GM10847 (cell line): ENCODE data around the gene TICAM2.

Source experiments
- POLR2A ChIP-seq: IDR thresholded peaks from 2 replicates; pipeline ENCODE4 v1.6.1; 2011; ENCODE audit not compliant: insufficient read length; ENCODE audit errors: extremely low read depth

The TICAM2 gene

DNA sequence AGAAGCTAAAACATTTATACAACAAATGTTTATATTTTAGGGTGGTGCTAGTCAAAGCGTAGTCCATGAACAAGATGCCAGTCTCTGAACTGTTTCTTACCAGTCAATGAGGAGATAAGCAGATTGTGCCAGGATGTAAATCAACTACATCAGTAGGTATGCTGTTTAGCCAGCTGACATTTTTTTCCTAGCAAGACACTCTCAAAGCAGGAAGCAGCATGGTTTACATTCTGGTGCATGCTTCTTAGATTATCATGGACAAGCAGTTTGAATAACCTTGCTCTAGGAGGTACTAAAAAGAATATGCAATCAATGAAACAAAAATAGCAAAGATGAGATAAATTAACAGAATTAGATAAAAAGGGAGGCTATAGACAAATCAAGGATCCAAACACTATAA is 17.0 kb downstream of the TICAM2 start:
- TF ChIP-seq POLR2A: no peak

- no peak for TF ChIP-seq POLR2A
These were observed 17.8 kb downstream of the TICAM2 start for GRCh38 chr5:115584501-115584900.

DNA sequence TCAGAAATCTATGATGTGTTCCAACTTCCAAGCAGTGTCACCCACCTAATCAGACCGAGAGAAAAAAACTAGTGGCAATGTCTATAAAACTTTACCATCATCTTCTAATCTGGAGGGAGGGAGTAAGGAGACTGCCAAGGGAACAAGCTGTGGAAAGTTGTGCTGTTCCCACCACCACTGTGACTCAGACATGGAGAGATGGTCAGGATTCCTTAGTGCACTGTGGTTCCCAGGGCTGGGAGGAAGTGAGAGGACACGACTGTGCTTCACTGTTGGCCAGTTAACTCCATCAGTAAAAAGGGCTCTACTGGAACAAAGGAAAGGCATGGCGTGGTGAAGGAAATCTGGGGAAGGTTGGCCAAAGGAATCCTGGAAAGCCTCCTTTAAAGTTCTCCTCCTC is 18.8 kb downstream of the TICAM2 start:
- no peak for TF ChIP-seq POLR2A

DNA sequence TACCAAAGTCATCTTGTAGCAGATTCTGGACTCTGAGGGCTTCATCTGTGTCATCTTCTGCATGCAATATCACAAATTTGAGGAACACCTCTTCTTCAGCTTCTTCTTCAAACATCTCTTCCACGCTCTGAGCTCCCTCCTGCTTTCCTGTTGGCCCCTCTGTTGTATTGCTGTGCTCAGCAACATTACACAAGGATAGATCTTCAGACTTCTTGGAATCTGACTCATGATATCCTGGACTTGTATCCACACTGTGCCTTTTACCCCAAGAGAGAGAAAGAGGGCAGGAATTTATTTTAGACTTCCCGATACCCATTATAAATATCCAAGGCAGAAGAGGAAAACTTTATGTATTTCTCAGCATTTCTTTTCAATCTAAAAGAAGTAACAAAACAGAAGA is 21.3 kb downstream of the TICAM2 start:
- no peak for TF ChIP-seq POLR2A

DNA sequence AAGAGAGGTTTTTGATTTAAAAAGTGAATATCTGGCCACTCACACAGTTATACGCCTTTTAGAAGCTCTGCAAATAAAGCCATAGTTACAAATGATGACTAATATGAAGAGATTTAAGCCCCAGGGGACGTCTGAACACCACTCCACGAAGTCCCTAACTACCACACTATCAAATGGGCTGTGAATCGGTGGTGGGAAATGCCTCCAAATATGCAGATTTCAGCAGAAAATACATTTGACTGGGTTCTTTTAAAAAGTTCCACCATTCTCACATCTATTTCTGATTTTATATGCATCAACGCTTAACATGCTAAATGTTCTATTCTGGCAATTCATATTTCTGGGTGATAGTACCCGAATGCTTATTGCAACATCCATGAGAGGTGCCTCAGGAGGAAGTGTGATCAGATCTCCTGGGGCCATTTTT is 22.5 kb downstream of the TICAM2 start:
- TF ChIP-seq POLR2A: no peak

DNA sequence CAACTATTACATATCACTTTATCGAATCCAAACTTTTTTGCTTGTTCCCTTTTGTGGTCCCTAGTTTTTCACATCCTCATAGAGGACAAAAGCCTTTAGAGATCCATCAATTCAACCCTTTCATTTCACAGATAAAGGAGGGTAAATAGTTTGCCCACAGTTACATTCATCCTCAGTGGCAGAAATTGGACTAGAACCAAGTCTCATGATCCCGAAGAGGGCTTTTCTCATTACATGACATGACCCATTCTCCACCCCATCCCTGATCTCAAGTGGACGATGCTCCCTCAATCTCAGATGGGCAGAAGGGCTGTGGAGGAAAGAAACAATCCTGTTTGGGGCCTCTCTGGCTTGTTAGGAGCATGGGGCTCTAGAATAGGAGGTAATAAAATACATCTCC is 23.1 kb downstream of the TICAM2 start:
- TF ChIP-seq POLR2A: no peak

DNA sequence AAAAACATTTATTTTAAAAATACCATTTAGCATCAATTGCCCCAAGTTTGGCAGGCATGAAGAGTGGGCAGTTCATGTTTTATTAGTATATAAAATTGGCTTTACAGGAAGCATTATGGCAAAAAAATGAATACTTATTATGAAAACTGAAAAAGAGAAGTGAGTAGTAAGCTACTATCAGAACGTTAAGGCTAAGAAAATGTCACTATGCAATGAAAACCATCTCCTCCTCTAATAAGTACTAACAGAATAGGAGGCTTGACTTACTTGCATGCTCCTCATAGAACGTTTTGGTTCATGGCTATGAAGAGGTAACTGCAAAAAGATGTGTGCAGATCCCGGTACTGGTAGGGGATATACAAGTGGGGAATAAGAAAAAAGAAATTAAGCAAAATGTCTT is 23.6 kb downstream of the TICAM2 start:
- no peak for TF ChIP-seq POLR2A

DNA sequence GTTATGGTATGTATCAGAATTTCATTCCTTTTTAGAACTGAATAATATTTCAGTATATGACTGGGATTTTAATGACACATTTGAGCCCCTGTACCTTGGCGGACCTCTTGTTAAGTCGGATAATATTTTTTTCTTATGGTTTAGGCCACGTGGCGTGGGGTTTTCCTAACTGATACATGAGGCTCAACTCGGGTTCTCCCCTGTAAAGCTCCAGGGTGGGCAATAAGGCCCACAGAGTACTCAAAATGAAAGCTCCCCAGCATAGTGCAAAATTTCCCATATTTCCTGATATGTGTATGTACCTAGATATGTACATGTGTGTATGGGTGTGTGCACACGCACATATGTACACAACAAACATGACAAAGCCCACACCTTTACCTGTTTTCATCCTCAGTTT is 24.5 kb downstream of the TICAM2 start:
- no peak for TF ChIP-seq POLR2A

DNA sequence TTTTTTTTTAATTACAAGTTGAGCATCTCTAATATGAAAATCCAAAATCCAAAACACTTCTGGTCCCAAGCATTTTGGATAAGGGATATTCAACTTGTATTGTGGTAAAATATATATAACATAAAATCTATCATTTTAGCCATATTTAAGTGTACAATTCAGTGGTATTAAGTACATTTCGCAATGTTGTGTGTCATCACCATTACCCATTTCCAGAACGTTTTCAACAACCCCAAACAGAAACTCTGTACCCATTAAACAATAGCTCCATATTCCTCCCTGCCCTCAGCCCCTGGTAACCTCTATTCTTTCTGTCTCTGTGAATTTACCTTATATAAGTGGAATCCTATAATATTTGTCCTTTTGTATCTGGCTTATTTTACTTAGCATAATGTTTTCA is 24.9 kb downstream of the TICAM2 start:
- no peak for TF ChIP-seq POLR2A

- TF ChIP-seq POLR2A: no peak
These were observed 26.9 kb downstream of the TICAM2 start for GRCh38 chr5:115575167-115576070.

DNA sequence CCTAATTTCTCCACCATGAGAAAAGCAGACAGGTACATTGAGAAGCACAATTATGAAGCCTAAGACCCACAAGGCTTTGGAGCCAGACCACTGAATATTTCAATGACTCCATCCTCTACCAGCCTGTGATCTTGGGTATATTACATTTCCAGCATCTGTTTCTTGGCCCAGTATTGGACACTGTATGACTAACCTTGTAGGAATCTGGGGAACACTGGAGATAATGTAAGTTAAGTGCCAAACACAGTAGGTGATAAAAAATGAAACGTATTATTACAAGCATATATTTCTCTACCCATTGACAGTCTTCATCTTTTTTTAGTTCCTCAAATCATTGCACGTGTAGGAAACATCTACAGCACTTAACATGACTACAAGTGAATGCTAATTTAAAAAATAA is 29.1 kb downstream of the TICAM2 start:
- no peak for TF ChIP-seq POLR2A

- TF ChIP-seq POLR2A: no peak
These were observed 30.8 kb downstream of the TICAM2 start for GRCh38 chr5:115571441-115571878.

DNA sequence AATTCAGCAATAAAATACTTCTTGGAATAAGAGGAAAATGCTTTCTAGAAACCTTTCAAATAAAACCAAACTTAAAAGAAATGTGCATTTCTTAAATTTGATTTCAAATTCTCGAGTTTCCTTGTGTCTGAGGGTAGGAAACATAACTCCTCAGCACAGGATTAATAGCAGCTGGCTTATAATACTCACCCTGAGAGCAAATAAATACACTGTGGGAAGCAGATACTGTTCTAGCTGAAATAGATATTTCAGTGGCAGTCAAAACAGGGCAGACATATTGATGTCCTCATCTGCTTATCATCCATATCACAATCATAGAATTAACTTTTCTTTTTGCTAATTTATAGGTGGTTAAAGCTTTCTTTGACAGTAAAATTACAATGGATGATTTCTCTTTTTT is 33.6 kb downstream of the TICAM2 start:
- TF ChIP-seq POLR2A: no peak

DNA sequence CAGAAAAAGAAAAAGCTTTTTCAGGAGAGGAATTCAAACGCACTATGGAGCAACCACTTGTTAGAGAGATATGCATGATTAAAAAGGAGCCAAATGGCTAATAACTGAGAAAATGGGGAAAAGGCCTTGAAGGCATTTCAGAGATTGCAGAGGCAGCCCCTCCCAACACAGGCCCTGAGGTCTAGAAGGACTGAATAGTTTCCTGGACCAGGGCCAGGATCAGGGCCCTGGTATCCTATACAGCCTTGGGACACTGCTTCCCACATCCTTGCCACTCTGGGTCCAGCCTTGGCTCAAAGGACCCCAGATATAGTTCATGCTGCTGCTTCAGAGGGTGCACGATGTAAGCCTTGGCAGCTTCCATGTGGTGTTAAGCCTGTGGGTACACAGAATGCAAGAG is 37.0 kb downstream of the TICAM2 start:
- no peak for TF ChIP-seq POLR2A

DNA sequence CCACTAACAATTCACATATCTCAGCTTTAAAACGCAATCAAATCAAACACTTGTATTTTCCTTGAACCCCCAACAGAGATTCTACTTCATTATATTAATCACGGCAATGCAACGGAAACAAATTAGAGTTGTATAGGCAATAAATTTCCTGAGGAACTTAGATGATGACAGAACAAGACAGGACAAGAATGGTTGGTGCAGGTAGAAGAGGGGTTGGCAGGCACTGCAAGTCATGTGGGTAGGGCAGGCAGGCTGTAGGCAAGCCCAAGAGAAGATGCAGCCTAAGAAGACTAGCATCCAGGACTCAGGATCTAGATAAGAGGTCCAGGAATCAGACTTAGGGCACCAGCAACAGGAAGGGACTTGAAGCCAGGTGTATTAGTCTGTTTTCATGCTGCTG is 41.1 kb downstream of the TICAM2 start:
- TF ChIP-seq POLR2A: no peak

GRCh38 chr5:115559524-115559923 is 42.8 kb downstream of the TICAM2 start:
- no peak for TF ChIP-seq POLR2A

GRCh38 chr5:115558388-115558956 is 43.8 kb downstream of the TICAM2 start:
- TF ChIP-seq POLR2A: no peak
